CD8-positive, alpha-beta memory T cell (primary cell): ENCODE results near the gene MCF2L2. TPM values are rescaled to one million over a fixed set of nuclear protein-coding genes. Genes with fewer than 3 reads are reported as not detected.
"Not testable (repeated sequence)": the region's sequence is repeated elsewhere in the genome, so short reads cannot be mapped to it uniquely, and the experiment has no call there.

Experiments
- CTCF ChIA-PET: fragments of 350-600 bp; sonication (Branson Sonifier 250); formaldehyde crosslinking; loops from one replicate; lab custom pipeline; 2021; ENCODE audit warnings: antibody characterized with exemption; lab: Charles Lee
- POLR2A ChIA-PET: fragments of 350-600 bp; sonication (Branson Sonifier 250); formaldehyde crosslinking; loops from one replicate; lab custom pipeline; 2021; ENCODE audit warnings: antibody characterized with exemption; lab: Charles Lee
- DNase-seq, 5 donors: peaks; one replicate each; pipeline versions ENCODE4 v3.0.0 to v3.0.0-alpha.2; 2020 to 2022; ENCODE audit warnings: mixed read lengths in 1 of 5
- H3K27ac ChIP-seq: one replicate; pipeline ENCODE4 v1.7.0; 2013; ENCODE audit warnings: low read depth, mild to moderate bottlenecking, low read length, moderate library complexity
- H3K27me3 ChIP-seq: 2 replicates; pipeline ENCODE4 v1.7.0; 2013; ENCODE audit warnings: low read length, mild to moderate bottlenecking; ENCODE audit not compliant: insufficient read depth, poor library complexity, severe bottlenecking
- H3K36me3 ChIP-seq: 2 replicates; pipeline ENCODE4 v1.7.0; 2013; ENCODE audit warnings: mild to moderate bottlenecking, low read length, moderate library complexity; ENCODE audit not compliant: insufficient read depth
- H3K4me1 ChIP-seq: 2 replicates; pipeline ENCODE4 v1.7.0; 2013; ENCODE audit warnings: mild to moderate bottlenecking, low read length, moderate library complexity; ENCODE audit not compliant: insufficient read depth
- H3K4me3 ChIP-seq: 2 replicates; pipeline ENCODE4 v1.7.0; 2013; ENCODE audit warnings: mild to moderate bottlenecking, low read length
- H3K9me3 ChIP-seq: 2 replicates; pipeline ENCODE4 v1.7.0; 2013; ENCODE audit warnings: mild to moderate bottlenecking, low read length
- H3K27ac Mint-ChIP-seq, 8 donors: one replicate each; pipeline ENCODE4 v1.8.0; 2020 to 2021; ENCODE audit warnings: mixed read lengths in 8 of 8, mild to moderate bottlenecking in 6 of 8, inconsistent platforms in 3 of 8, moderate library complexity in 3 of 8
- H3K27me3 Mint-ChIP-seq, 2 donors: one replicate each; pipeline ENCODE4 v1.8.0; 2020 to 2021; ENCODE audit warnings: mixed read lengths in 2 of 2, mild to moderate bottlenecking in 1 of 2, moderate library complexity in 1 of 2
- H3K36me3 Mint-ChIP-seq, 3 donors: one replicate each; pipeline ENCODE4 v1.8.0; 2020 to 2021; ENCODE audit warnings: mixed read lengths in 3 of 3, inconsistent platforms in 1 of 3, mild to moderate bottlenecking in 1 of 3
- H3K4me1 Mint-ChIP-seq, 3 donors: one replicate each; pipeline ENCODE4 v1.8.0; 2020 to 2021; ENCODE audit warnings: mixed read lengths in 3 of 3, inconsistent platforms in 1 of 3, mild to moderate bottlenecking in 1 of 3
- H3K4me3 Mint-ChIP-seq, 7 donors: one replicate each; pipeline ENCODE4 v1.8.0; 2020 to 2021; ENCODE audit warnings: mixed read lengths in 7 of 7, mild to moderate bottlenecking in 6 of 7, moderate library complexity in 4 of 7, inconsistent platforms in 2 of 7
- H3K9me3 Mint-ChIP-seq, 5 donors: one replicate each; pipeline ENCODE4 v1.8.0; 2020 to 2022; ENCODE audit warnings: mixed read lengths in 5 of 5, mild to moderate bottlenecking in 3 of 5, moderate library complexity in 2 of 5, inconsistent platforms in 1 of 5
- polyA plus RNA-seq: library from polyadenylated mRNA; unstranded; fragments of 300-500 nt; fragmentation: Illumina TruSeq; gene quantifications from one replicate; pipeline ENCODE4 v1.2.3, GENCODE V29; 2021
- total RNA-seq, 2 experiments: library from RNA; stranded (reverse); gene quantifications; one replicate each; pipeline ENCODE4 v1.2.3, GENCODE V29; 2021

The MCF2L2 gene
- total and polyA plus RNA-seq, 3 experiments from 2014 or later: 0.78 to 3.5 (median 2.8) TPM

DNA sequence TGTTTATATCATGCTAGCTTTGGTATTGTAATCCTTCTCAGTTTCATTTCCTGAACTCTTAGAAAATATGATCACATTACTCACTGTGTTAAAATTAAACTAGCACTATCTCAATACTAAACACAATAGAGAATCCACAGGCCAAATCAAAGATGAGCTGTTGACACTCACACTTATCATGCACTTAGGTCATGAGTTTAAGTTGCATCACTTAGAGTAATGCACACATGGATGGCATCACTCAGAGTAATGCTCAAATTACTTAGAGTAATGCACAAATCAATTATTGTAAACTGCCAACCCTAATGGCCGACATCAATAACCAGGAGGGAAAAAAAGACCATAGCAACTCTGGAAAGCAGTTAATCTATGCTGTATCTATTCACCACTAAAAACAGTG is 40.0 kb upstream of the MCF2L2 start:
- no peak overlapping the region for H3K27ac ChIP-seq
- no peaks in the 10 kb centered on the region for H3K9me3 Mint-ChIP-seq
- no peaks in the 10 kb centered on the region for H3K9me3 ChIP-seq
- peaks cover 8% of the 10 kb centered on the region for H3K4me1 ChIP-seq
- no peaks in the 10 kb centered on the region for H3K36me3 ChIP-seq
- CTCF ChIA-PET: interaction anchor here (1.0 to 4.3 kb wide), 3 partner anchors 14 to 298 kb away, joined by 3 to 24 read pairs (median 9); no protein-coding TSS in a partner anchor
- H3K4me1 Mint-ChIP-seq: peaks cover 2 to 8% (median 5%) of the 10 kb centered on the region in 3 donors
- DNase-seq: no peak
- no peak overlapping the region for H3K27ac Mint-ChIP-seq
- no peaks in the 10 kb centered on the region for H3K27me3 ChIP-seq
- peaks cover 4 to 9% of the 10 kb centered on the region in 2 donors for H3K27me3 Mint-ChIP-seq
- H3K36me3 Mint-ChIP-seq: no peaks in the 10 kb centered on the region
- H3K4me3 ChIP-seq: no peak overlapping the region
- H3K4me3 Mint-ChIP-seq: no peak overlapping the region
- POLR2A ChIA-PET: no interaction called here

DNA sequence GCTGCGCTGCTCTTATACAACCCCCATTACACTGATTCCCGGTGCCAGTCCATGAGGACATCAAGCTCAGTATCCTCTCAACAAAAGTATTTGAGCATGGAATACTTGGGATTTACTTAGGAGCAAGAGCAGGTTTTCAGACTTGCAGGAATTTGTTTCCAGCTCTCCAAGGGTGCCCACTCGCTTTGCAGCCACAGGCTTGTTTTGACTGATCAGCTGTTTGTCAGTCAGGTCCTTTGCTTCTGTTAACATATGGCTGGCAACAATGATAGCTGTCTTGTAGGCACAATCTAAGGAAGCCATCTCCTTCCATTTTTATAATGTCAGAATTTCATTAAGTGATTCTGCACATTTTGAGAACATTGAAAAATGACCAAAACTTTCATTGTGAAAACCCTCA is 38.2 kb upstream of the MCF2L2 start:
- no peak for DNase-seq
- CTCF ChIA-PET: interaction anchor here (0.9 to 2.2 kb wide), 3 partner anchors 94 to 300 kb away, joined by 3 to 6 read pairs (median 4); no protein-coding TSS in a partner anchor
- H3K9me3 ChIP-seq: no peaks in the 10 kb centered on the region
- H3K4me1 ChIP-seq: peaks cover 8% of the 10 kb centered on the region
- H3K4me3 Mint-ChIP-seq: no peak overlapping the region
- H3K9me3 Mint-ChIP-seq: no peaks in the 10 kb centered on the region
- H3K27me3 ChIP-seq: no peaks in the 10 kb centered on the region
- peaks cover 4 to 9% of the 10 kb centered on the region in 2 donors for H3K27me3 Mint-ChIP-seq
- H3K4me1 Mint-ChIP-seq: peaks cover 2 to 8% (median 5%) of the 10 kb centered on the region in 3 donors
- H3K36me3 Mint-ChIP-seq: no peaks in the 10 kb centered on the region
- no peak overlapping the region for H3K27ac Mint-ChIP-seq
- no peak overlapping the region for H3K27ac ChIP-seq
- POLR2A ChIA-PET: no interaction called here
- no peak overlapping the region for H3K4me3 ChIP-seq
- H3K36me3 ChIP-seq: no peaks in the 10 kb centered on the region

DNA sequence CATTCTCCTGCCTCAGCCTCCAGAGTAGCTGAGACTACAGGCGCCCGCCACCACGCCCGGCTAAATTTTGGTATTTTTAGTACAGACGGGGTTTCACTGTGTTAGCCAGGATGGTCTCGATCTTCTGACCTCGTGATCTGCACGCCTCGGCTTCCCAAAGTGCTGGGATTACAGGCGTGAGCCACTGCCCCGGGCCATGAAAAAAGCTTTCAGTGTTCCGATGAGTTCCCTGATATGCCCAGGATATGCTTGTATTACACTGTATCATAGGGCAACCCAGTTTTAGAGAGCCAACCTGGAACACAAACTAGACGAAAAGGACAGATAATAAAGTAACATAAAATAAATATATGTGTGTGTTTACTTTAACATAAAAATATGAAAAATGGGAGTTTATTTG is 37.3 kb upstream of the MCF2L2 start:
- H3K4me1 ChIP-seq, H3K36me3 ChIP-seq, H3K4me3 Mint-ChIP-seq, H3K27me3 ChIP-seq, H3K4me3 ChIP-seq, H3K4me1 Mint-ChIP-seq, POLR2A ChIA-PET, H3K27me3 Mint-ChIP-seq, DNase-seq, H3K27ac ChIP-seq, H3K36me3 Mint-ChIP-seq, H3K9me3 ChIP-seq, H3K27ac Mint-ChIP-seq, H3K9me3 Mint-ChIP-seq: not testable (repeated sequence)
- CTCF ChIA-PET: interaction anchor here (2.2 kb wide), 1 partner anchor 301 kb away, joined by 6 read pairs; no protein-coding TSS in a partner anchor

DNA sequence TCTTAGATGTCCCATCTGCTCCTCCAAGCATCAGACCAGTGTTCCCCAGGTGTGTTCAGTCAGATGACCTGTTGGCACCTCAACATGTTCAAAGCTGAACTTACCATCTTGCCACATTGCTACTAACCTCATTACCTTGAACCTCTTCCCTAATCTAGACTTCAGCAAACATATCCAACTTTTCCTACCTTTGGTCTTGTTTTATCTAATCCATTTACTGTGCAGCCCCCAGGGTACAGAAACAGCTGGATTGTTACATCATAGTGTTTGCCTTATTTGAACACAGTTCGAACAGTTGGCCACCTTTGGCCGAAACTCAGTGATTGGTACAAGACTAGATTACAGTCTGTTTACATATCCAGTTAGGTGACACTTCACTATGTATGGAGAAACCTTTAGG is 36.1 kb upstream of the MCF2L2 start:
- Mint-ChIP-seq H3K4me3 (no peak overlapping the region), H3K9me3 (no peaks in the 10 kb centered on the region), H3K27me3 (peaks cover 4 to 9% of the 10 kb centered on the region in 2 donors), H3K27ac (no peak overlapping the region), H3K4me1 (peaks cover 2 to 5% (median 4%) of the 10 kb centered on the region in 3 donors), H3K36me3 (no peaks in the 10 kb centered on the region)
- H3K4me3 ChIP-seq: no peak overlapping the region
- ChIA-PET POLR2A (no interaction called here), CTCF (interaction anchor here (2.2 kb wide), 1 partner anchor 302 kb away, joined by 6 read pairs; no protein-coding TSS in a partner anchor)
- no peak overlapping the region for H3K27ac ChIP-seq
- H3K27me3 ChIP-seq: no peaks in the 10 kb centered on the region
- DNase-seq: no peak
- H3K36me3 ChIP-seq: no peaks in the 10 kb centered on the region
- H3K9me3 ChIP-seq: no peaks in the 10 kb centered on the region
- peaks cover 5% of the 10 kb centered on the region for H3K4me1 ChIP-seq

DNA sequence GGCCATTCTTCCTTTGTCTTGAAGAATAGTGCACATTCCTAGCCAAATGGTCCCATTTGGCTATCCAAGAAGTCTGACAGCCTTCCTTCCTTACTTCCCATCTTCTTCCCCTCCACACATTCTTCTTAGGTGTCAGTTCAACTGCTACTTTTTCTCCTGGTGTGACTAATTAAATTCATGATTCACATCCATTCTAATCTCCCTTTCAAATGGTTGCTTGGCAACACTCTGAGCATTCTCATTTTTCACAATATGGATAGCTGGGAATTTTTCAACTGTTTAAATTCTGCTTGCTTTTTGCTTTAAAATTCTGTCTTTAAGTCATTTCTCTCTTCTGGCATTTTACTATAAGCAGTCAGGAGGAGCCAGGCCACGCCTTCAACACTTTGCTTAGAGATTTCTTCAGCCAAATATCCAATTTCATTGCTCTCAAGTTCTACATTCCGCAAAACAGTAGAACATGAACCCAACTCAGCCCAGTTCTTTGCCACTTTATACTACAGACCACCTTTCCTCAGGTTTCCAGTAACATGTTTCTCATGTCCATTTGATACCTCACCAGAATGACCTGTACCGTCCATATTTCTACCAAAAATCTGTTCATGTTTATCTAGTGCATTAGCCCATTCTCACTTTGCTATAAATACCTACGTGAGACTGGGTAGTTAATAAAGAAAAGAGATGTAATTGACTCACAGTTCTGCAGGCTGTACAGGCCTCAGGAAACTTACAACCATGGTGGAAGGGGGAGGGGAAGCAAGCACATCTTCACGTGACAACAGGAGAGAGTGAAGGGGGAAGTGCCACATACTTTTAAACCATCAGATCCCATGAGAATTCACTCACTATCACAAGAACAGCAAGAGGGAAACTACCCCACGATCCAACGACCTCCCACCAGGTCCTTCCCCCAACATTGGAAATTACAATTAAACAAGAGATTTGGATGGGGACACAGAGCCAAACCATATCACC is 31.9 kb upstream of the MCF2L2 start:
- H3K27me3 Mint-ChIP-seq: no peaks in the 10 kb centered on the region
- peaks cover 0 to 4% (median under 1%) of the 10 kb centered on the region in 3 donors for H3K36me3 Mint-ChIP-seq
- H3K27ac Mint-ChIP-seq: peak overlapping the region in 1 of 8 donors; percentile 48
- Histone ChIP-seq H3K4me1 (no peaks in the 10 kb centered on the region), H3K4me3 (no peak overlapping the region), H3K27ac (no peak overlapping the region), H3K36me3 (no peaks in the 10 kb centered on the region), H3K9me3 (no peaks in the 10 kb centered on the region), H3K27me3 (no peaks in the 10 kb centered on the region)
- ChIA-PET CTCF (no interaction called here), POLR2A (no interaction called here)
- H3K4me1 Mint-ChIP-seq: no peaks in the 10 kb centered on the region
- DNase-seq: no peak
- no peak overlapping the region for H3K4me3 Mint-ChIP-seq
- no peaks in the 10 kb centered on the region for H3K9me3 Mint-ChIP-seq

DNA sequence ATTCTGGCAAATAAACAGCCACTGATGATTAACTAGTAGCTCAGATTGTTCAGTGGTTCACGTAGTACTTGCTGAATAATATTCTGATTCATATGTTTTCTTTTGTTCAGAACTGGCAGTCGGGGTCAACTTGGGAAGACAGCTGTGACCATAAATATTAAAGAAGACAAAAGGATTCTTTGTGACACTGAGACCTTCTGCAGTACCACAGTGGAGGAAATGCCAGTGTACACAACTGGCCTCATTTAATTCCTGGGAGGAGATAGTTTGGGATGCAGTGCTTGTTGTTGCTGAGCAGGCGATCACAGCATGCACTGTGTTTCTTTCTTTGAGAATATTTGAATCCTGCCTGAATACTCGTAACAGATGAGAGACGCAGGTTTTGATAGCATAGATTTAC is 26.7 kb upstream of the MCF2L2 start:
- no peaks in the 10 kb centered on the region for H3K9me3 Mint-ChIP-seq
- no peaks in the 10 kb centered on the region for H3K27me3 Mint-ChIP-seq
- peaks cover 0 to 18% (median 16%) of the 10 kb centered on the region in 3 donors for H3K36me3 Mint-ChIP-seq
- Histone ChIP-seq H3K4me1 (no peaks in the 10 kb centered on the region), H3K36me3 (no peaks in the 10 kb centered on the region), H3K27ac (no peak overlapping the region), H3K4me3 (no peak overlapping the region), H3K9me3 (no peaks in the 10 kb centered on the region), H3K27me3 (no peaks in the 10 kb centered on the region)
- no peak overlapping the region for H3K4me3 Mint-ChIP-seq
- DNase-seq: no peak
- CTCF ChIA-PET: no interaction called here
- POLR2A ChIA-PET: no interaction called here
- no peak overlapping the region for H3K27ac Mint-ChIP-seq
- H3K4me1 Mint-ChIP-seq: peaks cover 0 to under 1% (median 0%) of the 10 kb centered on the region in 3 donors

DNA sequence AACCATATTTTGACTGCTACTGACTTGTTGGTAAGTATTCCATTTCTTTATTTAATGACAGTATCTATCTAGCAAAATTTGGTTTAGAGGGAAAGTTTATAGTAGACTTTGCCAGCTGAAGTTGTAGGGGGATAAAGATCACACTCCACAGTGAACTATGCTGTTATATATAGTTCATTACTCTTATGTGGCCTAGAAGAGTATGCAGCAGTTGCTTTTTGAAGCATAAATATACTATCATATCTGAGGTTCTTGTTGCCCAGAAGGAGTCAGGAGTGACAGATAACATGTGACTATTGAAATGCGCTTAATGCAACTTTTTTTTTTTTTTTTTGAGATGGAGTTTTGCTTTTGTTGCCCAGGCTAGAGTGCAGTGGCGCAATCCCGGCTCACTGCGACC is 25.6 kb upstream of the MCF2L2 start:
- Mint-ChIP-seq H3K27ac (no peak overlapping the region), H3K27me3 (no peaks in the 10 kb centered on the region), H3K4me1 (peaks cover 0 to 4% (median 3%) of the 10 kb centered on the region in 3 donors), H3K4me3 (no peak overlapping the region), H3K9me3 (no peaks in the 10 kb centered on the region), H3K36me3 (peaks cover 0 to 18% (median 16%) of the 10 kb centered on the region in 3 donors)
- DNase-seq: no peak
- CTCF ChIA-PET: no interaction called here
- no peak overlapping the region for H3K27ac ChIP-seq
- H3K9me3 ChIP-seq: no peaks in the 10 kb centered on the region
- H3K27me3 ChIP-seq: no peaks in the 10 kb centered on the region
- H3K4me3 ChIP-seq: no peak overlapping the region
- no peaks in the 10 kb centered on the region for H3K4me1 ChIP-seq
- POLR2A ChIA-PET: no interaction called here
- no peaks in the 10 kb centered on the region for H3K36me3 ChIP-seq

DNA sequence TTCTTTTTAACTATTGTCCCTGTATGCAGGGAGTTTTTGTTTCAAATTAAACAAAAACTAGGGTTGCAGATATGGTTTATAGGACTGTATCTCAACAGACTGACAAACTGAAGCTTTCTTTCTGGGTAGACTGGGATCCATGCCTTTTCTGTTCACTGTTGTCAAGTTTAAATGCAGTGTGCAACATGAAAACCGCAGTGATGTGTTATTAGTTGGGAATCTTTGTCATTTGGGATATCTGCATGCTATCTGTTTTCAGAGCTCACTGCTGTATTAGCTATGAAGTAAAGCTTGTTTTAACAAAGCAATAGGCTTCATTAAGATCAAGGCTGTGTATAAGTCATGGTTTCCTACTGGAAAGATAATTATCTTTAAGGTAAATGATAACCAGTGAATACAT is 21.4 kb upstream of the MCF2L2 start:
- peak overlapping the region in 1 of 7 donors; percentile 39 for H3K4me3 Mint-ChIP-seq
- H3K36me3 Mint-ChIP-seq: peaks cover 0 to 18% (median 7%) of the 10 kb centered on the region in 3 donors
- H3K27me3 ChIP-seq: no peaks in the 10 kb centered on the region
- DNase-seq: no peak
- no peaks in the 10 kb centered on the region for H3K9me3 Mint-ChIP-seq
- no peak overlapping the region for H3K27ac Mint-ChIP-seq
- no peaks in the 10 kb centered on the region for H3K9me3 ChIP-seq
- POLR2A ChIA-PET: no interaction called here
- H3K4me1 ChIP-seq: peaks cover 9% of the 10 kb centered on the region
- H3K27me3 Mint-ChIP-seq: no peaks in the 10 kb centered on the region
- H3K27ac ChIP-seq: no peak overlapping the region
- CTCF ChIA-PET: no interaction called here
- H3K4me3 ChIP-seq: no peak overlapping the region
- H3K36me3 ChIP-seq: no peaks in the 10 kb centered on the region
- peaks cover 20 to 27% (median 21%) of the 10 kb centered on the region in 3 donors for H3K4me1 Mint-ChIP-seq
